ENCODE results near the gene ARHGAP18. TPM values are rescaled to one million over a fixed set of nuclear protein-coding genes. Genes with fewer than 3 reads are reported as not detected.

Gene ARHGAP18
- total and polyA plus RNA-seq, 2 experiments from 2014 or later: 4.3 to 5.0 TPM

Other genes starting within 250 kb of the ARHGAP18 start
- gene TMEM244, start 151.1 kb upstream of the ARHGAP18 start, total RNA-seq (2014; rRNA removed; shearing (Covaris generic)): not detected in 2 replicates
- not detected in 2 replicates for gene TMEM244, start 151.1 kb upstream of the ARHGAP18 start, polyA plus RNA-seq (2016; fragmentation: Nextera tagmentation; extraction: Ambion mirVana)